Activated T-cell treated with anti-CD3 and anti-CD28 coated beads for 4 hours (primary cell): ENCODE measurements around the gene DDRGK1.

ENCODE experiments used
- DNase-seq: peaks from one replicate; pipeline ENCODE4 v3.0.0-alpha.2; 2020

Gene DDRGK1

DNA sequence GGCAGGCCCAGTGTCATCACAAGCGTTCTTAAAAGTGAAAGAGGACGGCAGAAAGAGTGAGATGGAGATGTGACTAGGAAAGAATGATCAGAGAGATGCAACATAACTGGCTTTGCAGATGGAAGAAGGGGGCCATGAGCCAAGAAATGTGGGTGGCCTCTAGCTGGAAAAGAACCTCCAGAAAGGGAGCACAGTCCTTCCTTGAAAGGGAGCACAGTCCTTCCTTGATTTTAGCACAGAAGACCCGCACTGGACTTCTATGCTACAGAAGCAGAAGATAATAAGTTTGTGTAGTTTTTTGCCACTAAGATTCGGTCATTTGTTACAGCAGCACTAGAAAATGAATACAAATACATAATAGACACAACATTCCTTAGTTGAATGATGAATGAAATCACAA is 24.2 kb downstream of the DDRGK1 start:
- DNase-seq = no peak

DNA sequence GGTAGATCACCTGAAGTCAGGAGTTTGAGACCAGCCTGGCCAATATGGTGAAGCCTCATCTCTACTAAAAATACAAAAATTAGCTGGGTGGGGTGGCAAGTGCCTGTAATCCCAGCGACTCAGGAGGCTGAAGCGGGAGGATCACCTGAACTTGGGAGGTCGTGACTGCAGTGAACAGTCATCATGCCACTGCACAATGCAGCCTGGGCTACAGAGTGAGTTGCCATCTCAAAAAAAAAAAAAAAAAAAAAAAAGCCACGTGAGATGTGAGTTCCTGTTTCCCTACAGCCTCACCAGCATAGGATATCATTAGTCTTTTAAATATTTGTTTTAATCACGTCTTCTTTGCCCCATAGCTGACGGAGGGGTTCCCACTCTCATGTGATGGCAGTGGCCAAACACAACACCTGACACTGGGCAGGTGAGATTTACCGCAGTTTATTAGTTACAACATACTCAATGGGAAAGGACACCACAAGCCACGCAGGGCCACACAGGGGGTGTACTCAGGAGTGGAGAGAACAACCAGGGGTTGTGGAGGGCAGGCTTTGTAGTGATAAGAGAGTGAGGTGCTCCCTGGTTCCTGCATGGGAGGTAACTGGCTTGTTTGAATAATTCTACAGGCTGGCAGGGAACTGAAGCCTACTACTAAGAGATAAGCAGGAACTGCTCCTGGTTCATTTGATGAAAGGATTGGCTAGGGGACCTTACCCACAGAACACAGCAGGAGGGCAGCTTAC is 26.6 kb downstream of the DDRGK1 start:
- DNase-seq = no peak

DNA sequence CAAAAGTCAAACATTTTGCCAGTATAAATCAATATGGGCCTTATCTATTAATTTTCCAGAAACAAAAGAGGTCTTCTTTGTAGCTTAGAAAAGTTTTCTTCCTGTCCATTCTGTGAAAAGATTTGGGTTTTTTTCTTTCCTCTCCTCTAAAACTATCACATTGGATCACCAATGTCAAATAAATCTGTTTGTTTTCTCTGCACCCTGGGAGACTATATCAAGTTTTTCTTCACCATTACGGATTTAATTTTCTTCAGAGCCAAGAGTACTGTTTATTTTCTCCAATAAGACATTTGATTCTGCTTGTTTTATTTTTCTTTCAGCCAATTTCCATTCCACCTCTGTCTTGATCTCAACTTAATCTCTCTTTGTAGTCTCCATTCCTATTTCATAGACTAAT is 29.2 kb downstream of the DDRGK1 start:
- DNase-seq = no peak

DNA sequence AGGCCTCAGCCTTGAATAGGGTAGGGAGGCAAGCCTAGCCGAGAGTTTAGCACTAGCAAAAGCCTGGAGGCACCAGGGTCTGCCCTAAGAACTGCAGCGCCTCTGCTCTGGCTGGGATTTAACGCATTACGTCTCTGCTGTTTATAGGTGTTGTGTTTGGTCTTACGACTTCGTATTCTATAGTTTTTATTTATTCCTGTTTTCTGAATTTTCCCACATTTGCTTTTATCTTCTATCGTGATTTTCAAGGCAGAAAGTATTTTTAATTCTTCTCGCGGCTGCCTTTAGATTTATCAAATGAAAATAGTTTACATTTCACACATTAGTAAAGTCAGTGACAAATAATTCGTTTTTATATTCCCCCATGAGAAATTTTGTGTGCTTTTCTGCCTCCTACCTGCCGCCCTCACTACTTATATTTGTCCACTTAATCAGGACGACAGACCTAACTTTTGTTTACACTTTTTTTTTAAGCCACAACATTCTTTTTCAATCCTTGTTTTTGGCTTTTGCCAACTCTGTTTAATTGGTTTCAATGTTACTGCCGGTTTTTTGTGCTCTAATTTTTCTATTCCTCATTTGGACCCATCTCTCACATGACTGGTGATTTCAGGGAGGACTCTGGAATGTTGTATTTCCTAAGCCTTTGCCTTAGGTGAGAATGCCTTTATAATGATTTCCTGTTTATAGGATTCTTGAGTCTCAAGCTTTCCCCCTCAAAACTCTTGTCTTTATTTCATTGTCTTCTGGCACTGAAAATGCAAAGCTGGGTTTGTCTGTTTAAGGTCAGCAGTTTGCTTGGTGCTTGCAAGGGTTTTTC is 29.8 kb downstream of the DDRGK1 start:
- DNase-seq = no peak

DNA sequence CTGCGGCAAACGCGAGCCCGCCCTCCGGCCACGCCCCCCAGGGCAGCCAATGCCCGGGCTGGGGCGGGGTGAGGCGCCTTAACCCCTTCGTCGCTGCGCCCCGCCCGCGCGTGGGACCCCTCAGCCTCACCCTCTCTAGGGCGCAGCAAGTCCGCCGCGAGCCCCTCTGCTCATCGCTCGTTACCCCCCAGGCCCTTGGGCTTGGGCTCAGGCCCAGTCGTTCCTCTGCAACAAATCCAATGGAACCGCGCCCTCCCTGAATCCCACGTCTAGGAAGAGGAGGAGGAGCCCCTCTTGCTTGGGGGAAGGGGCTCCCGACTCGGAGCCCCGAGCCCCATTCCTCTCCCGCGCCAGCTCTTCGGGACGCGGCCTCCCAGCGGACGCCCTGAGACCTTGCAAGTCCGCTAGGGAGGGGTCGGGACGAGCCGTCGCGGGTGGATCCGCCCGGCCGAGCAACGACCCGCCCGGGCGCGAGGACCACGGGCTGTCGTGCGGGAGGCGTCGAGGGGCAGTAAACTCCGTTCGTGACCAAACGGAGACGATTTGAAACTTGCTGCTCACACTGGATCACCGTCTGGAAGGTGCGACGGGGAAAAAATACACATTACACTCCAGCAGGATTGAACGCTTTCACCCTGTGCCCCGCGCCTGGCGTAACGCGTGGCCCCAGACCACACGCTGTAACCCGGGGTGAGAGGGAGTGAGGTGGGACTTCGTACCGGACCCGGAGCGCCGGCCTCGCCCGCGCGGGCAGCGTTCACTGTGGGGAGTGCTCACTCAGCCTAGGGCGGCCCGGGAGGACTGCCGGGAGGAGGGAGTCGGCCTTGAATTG is 30.7 kb downstream of the DDRGK1 start:
- peak; percentile 89 for DNase-seq

DNA sequence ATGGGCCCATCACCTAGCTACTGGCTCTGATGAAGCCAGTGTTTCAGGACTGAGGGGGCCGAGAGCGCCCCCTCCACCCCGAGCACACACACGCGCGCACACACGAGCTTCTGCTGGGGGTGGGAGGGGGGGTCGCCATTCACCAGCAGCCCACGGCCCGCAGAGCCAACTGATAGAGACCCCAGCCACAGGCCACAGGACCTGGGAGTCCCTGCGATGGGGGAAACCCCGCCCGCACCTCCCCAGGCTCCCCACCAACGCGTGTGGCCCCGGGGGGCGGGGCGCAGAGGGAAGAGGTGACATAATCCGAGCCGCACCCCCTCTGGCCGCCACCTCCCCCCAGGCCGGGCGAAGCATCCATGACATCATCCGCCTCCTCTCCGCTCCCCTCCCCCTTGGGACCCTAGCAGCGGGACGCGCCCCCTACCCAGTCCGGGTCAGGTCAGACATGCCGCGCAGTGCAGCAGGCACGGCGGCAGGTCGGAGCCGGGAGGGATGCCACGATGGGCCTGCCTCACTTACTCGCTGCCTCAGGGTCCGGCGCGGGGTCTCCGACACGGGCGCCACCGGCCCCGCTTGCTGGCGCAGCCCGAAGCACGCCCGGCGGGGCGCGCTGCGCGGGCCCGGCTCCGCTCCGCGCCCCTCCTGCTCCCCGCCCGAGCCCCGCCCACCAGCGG is 31.4 kb downstream of the DDRGK1 start, which contains the start of gene LZTS3:
TSS of gene LZTS3 (minus strand) at position 617 of the 677 bp plus-strand sequence. CDS start 6,386 bp downstream, outside the sequence.
- peak; percentile 77 for DNase-seq

DNA sequence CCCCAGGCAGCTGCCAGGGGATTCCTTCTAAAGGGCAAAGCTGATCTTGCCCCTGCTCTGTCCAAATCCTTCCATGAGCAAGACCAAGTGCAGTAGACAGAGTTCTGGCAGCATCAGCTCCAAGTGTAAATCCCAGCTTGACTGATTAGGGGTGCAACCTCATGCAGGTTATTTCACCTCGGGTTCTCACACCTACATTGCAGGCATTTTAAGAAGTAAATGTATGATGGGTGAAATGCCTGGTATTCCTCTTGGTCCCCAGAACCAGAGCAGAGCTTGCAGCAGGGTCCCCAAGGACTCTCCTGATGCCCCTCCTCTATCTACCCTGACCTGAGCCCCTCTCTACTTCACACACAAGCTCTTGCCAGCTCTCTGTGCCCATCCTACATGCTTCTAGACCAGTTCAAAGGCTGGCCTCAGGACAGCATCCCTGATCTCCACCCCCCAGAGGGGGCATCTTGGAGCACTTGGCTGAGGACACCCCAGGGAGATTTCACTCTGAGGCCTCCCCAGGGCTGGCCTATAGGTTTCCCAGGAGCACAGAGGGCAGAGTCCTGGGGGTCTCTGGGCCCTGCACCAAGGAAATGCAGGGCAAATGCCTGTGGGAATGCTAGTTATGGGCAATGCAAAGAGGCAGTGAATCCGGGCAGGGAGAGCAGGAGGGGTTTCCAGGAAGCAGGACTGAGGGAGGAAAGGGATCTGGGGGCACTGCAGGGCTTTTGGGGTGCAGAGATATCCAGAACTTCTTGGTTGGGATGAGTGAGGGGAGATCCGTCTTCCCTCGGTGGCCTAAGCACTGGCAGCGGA is 32.2 kb downstream of the DDRGK1 start:
- DNase-seq = no peak

DNA sequence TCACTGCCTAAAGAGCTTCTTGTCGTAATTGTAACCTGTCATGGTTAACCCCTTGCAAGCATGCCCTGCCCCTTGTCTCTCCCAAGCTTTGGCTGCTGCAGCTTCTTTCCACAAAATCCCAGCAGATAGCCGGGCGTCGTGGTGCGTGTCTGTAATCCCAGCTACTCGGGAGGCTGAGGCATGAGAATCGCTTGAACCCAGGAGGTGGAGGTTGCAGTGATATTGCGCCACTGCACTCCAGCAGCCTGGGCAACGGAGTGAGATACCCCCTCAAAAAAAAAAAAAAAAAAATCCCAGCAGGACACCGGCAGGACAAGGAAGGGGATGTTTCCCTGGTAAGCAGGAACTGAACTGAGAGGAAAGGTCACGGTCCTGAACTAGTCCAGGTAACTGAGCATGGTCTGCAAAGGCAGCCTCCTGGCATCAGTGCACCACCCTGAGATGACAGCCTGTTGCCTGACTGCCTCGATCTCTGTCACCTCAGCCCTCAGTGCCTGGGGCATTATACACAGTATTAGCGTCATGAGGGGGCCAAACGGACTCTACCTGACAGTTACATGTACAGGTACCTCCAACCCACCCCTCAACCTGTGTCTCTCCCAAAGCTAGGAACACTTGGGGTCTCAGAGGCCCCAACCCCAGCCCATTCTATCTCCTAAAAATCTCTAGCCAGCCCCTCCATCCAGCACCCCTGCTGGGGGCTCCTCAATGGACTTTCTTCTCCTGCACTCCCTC is 32.9 kb downstream of the DDRGK1 start:
- DNase-seq = no peak

DNA sequence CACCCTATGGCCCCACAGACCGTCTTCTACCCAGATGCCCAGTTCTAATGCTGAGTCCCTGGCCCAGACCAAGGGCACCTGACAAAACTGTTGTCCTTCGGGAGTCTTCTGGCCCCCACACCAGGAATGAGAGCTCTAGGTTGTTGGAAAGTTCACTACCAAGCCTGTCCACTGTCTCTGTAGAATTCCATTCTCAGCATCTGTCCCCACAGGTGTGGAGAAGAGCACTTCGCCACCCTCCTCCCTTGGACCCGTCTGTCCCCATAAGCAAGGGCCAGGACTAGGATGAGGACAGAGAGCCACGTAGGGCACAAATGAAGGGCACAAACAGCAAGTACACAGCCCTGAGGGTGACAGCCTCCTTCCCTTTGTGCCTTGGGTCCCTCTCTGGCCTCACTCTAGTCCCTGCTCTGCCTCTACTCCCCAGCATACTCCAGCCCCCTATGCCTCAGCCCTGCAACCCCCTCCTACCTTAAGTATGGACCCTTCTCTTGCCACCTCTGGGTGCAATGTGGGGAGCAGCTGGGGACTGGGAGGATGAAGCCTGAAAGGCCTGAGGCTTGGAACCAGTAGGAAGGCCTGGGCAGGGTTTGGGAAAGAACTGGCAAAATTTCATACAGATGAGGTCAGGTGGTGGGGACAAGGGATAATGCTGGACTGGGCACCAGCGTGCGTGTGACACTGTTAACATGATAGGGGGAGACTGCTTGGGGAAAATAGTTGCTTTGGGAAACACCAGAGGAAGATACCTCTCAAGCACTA is 35.5 kb downstream of the DDRGK1 start:
- no peak for DNase-seq

DNA sequence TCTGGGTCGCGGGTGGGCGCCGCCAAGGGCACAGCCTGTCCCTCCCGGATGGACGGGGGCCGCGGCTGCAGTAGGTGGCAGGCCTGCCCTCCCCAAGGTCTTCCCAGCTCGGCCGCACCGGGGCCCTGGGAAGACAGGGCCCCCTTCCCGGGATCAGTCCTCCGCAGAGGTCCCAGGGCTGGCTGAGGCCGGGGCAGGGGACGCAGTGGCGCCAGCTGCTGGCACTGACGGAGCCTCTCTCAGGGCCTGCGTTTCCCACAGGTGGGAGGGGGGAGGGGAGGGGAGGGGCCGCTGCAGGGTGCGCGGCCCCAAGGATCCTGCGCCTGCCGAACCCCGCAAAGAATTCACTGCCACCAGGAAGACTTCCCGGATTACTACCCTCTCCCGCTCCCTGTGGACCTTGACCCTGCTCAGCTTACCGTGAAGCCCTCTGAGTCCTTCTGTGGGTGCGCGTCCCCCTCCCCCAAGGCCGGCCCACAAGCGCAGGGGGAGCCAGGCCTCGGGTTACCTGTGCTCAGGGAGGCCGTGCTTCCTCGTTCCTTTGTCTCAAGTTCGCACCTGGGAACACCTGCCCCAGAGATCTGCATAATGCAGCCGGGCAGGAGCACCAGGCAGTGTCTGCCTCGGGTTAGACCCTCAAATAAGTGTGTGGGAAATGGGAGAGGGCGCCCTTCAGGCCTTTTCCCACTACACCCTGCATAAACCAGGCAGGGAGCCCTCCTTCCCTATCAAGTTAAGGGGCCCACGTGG is 36.2 kb downstream of the DDRGK1 start:
- DNase-seq = no peak

DNA sequence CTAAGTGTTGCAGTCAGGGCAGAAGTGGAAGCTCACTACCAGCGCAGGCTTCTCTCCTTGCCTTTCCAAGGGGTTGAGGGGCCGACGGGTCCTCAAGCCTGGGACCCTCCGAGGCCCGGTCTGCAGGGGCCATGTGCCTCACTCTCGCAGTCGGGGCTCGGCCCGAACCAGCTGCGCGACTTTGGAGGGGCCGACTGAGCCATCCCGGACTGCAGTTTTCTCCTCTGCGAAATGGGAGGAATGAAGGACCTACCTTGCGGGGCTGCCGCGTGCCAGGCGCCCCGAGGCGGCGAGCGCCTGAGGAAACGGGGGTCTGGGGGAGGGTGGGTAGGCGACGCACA is 36.8 kb downstream of the DDRGK1 start:
- DNase-seq = no peak

DNA sequence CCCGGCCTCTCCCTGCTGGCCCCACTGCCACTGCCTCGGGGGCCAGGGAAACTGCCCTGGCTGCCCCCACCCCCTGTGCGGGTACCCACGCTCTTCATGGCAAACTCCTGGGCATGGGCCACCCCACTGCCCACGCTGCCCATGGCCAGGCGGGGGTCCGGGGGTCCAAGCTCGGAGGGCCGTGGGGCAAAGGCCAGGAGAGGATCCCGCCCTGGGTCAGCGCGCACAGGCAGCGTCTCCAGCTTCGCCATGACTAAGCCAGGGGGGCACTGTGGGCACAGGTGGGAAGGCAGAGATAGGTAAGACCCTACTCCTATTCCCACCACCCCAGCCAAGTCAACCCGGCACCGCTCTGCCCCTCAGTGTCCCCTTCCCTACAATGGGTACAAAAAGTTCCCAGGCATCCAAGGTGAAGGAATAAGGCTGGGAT is 37.6 kb downstream of the DDRGK1 start:
- no peak for DNase-seq

DNA sequence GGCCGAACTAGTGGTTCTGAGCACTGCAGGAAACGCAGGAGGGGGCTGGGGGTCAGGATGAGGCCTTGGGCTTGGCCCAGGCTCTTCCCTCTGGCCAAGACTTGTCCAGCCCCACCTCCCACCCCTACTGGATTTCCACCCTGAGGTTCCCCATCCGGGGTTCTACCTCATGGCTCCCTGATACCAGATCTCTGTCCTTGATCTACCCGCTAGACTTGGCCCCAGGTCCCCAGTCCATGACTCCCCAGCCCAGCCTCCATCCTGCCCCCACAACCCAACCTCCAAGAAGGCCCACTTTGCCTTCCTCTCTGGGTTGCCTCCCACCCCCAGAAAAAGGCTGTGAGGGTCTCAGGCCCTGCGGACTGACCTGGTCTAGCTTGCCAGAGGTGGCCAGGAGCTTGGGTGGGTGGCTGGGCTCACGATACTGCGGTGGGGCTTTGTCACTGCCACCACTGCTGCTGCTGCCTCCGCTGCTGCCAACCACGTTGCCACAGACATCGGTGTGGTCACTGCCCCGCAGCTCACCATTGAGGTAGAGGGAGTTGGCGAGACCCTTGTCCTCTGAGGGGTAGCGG is 38.1 kb downstream of the DDRGK1 start:
- no peak for DNase-seq

DNA sequence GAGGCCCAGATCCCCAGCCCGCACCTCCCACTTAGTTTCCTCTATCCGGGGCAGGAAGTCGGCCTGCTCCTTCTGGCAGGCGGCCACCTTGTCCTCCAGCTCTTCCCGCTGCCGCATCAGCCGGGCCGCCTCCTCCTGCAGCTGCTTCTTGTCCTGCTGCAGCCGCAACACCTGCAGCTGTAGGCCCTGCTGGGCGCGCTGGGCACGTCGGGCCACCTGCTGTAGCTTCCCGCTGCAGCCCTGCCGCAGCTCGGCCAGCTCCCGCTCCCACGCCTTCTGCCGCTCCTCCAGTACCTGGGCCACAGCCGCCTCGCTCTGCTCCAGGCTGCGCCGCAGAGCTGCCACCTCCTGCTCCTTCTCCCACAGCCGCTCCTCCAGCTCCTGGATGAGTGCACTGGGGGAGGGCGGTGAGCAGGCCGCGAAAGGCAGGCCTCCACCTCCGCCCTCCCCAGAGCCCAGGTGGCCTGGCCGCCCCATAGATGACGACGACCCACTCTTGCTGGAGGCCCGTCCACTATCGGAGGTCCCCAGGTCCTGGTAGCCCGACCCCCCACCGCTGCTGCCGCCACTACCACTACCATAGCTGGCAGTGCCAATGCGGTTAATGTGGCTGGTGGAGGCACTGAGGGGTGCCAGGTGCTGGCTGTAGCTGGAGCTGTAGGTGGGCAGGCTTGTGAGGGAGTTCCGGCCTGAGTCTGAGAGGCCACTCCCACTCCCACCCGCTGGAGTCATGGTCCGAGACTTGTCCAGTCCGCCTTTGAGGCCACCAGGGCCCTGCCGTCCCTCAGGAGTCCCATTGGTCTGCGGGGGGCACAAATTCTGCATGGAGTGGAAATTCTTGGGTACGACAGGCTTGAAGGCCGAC is 38.8 kb downstream of the DDRGK1 start:
- DNase-seq = no peak

DNA sequence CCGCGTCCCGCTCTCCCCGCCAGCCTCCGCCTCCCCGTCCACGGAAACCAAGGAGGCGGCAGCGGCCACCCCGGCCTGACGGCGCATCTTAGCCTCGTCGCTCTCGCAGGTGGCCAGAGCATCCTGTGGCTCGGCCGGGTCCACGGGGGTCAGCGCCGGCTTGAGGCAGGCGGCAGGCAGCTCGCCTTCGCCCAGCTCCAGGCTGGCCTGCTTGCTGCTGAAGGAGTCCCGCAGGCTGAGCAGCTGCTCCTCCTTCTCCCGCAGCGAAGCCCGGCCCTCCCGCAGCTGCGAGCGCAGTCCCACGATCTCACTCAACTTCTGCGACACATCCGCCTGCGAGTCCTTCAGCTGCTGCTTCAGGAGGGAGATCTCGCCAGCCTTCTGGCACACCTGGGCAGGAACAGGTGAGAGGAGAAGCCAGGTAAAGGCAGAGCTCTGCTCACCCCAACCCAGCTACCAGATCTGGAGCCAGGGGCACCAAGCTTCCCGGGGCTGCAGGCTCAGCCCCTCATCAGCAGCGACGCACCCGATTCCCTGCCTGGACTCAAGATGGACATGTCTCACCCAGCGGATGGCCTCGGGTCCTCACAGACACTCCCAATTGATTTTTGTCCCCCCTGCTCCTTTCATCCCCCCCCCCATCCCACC is 39.6 kb downstream of the DDRGK1 start:
- no peak for DNase-seq

DNA sequence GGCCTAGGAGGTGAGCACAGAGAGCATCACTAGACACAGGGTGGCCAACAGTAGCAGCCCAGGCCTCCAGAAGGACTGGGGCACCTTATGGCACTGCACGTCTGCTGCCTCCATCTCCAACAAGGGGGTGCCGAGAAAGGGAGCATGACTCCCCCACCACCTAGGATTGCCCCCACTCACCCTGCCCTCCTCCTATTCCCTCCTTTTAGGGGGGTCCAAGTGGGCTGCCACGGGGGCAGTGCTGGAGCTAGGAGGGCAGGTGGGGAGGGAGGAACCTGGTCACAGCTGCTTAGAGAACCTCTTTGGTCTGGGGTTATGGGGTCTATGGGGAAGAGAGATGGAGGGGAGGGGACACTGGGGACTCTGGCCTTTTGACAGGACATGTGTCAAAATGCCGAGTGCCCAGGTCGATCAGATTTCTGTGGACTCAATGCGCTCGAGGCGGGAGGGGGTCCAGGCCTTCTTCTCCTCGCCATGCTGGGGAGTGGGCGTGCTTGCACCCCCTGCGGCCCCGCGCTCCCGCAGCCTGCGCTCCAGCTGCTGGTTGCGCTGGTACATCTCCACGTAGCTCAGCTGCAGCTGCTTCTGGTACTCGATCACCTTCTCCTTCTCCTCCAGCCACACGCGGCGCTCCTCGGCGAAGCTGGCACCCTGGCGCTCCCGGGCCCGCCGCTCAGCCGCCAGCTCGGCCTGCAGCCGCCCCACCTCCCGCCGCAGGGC is 40.3 kb downstream of the DDRGK1 start:
- DNase-seq = no peak
